C4-2B (cell line): Measurements from ENCODE around the gene GPHA2.

Experiments
- H3K27ac ChIP-seq: fragments of 450-650 bp; 2 replicates; pipeline ENCODE4 v1.5.1; 2017
- CTCF ChIP-seq: fragments of 450-650 bp; conservative IDR thresholded peaks from 2 replicates; pipeline ENCODE4 v1.5.1; 2017; ENCODE audit warnings: mild to moderate bottlenecking
- ZFX ChIP-seq: fragments of 450-650 bp; IDR thresholded peaks from 2 replicates; pipeline ENCODE4 v1.6.1; 2017

GPHA2 gene

GRCh38 chr11:64909653-64910343, 25.9 kb downstream of the GPHA2 start:
- H3K27ac ChIP-seq = no peak overlapping the region

GRCh38 chr11:64908766-64909165, 26.9 kb downstream of the GPHA2 start:
- H3K27ac ChIP-seq = no peak overlapping the region
- TF ChIP-seq CTCF (no peak), ZFX (no peak)

More at GRCh38 chr11:64909653-64910343, 25.9 kb downstream of the GPHA2 start:
- TF ChIP-seq ZFX (no peak), CTCF (no peak)

GRCh38 chr11:64906314-64906635, 29.4 kb downstream of the GPHA2 start:
- H3K27ac ChIP-seq = no peak overlapping the region
- TF ChIP-seq ZFX (no peak), CTCF (no peak)

GRCh38 chr11:64905516-64906313, 30.0 kb downstream of the GPHA2 start:
- H3K27ac ChIP-seq = no peak overlapping the region
- no peak for TF ChIP-seq ZFX
- no peak for TF ChIP-seq CTCF

GRCh38 chr11:64903291-64903833, 32.3 kb downstream of the GPHA2 start:
- TF ChIP-seq ZFX (no peak), CTCF (no peak)
- no peak overlapping the region for H3K27ac ChIP-seq

GRCh38 chr11:64902102-64902900, 33.4 kb downstream of the GPHA2 start:
- H3K27ac ChIP-seq = no peak overlapping the region
- no peak for TF ChIP-seq CTCF
- no peak for TF ChIP-seq ZFX

GRCh38 chr11:64900774-64901173, 34.9 kb downstream of the GPHA2 start:
- no peak overlapping the region for H3K27ac ChIP-seq
- TF ChIP-seq CTCF = no peak
- no peak for TF ChIP-seq ZFX
